SU-DHL-6 (cell line): Measurements from ENCODE around the gene SMIM33.

ENCODE experiments used
- CTCF ChIP-seq: fragments of 200-600 bp; sonication (generic); IDR thresholded peaks from one replicate; pipeline ENCODE4 v1.5.1; 2017; ENCODE audit warnings: antibody characterized with exemption, mild to moderate bottlenecking, low read length, moderate library complexity; ENCODE audit not compliant: insufficient read depth, poor library complexity, severe bottlenecking
- EZH2phosphoT487 ChIP-seq: fragments of 200-600 bp; sonication (generic), shearing (Covaris generic); conservative IDR thresholded peaks from 2 replicates; pipeline ENCODE4 v1.6.1; 2018; ENCODE audit warnings: mild to moderate bottlenecking, antibody characterized with exemption, low read length, moderate library complexity, mixed read lengths

DNA sequence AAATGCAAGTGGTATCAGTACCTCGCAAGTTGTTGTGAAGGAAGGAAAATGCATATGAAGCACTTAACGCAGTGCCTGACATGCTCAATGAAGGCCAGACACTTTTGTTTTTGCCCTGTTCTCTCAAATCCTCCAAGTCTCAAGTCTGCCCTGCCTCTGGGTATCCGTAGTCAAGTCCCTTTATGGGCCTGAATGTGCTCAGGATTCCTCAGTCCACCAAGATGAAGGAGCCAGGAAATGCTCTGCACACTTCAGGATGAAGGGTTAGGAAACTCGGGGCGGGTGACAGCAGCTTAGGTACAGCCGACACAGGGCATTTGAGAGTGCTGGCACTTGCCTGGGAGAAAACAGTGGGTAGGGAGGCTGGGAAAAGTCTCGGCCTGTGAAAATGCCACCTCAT lies 9.6 kb upstream of the SMIM33 start:
- TF ChIP-seq CTCF = no peak
- TF ChIP-seq EZH2phosphoT487 = no peak
